Measurements from ENCODE around the gene LIMS2.

The LIMS2 gene

DNA sequence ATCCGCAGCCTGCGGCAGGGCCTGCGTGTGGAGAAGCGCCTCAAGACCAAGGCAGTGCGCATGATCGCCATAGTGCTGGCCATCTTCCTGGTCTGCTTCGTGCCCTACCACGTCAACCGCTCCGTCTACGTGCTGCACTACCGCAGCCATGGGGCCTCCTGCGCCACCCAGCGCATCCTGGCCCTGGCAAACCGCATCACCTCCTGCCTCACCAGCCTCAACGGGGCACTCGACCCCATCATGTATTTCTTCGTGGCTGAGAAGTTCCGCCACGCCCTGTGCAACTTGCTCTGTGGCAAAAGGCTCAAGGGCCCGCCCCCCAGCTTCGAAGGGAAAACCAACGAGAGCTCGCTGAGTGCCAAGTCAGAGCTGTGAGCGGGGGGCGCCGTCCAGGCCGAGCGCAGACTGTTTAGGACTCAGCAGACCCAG is 23.9 kb downstream of the LIMS2 start:
- no peak overlapping the region for H3K9ac ChIP-seq (ENCODE audit: low read length)
- no peak overlapping the region for H2AFZ ChIP-seq (ENCODE audit: low read depth, low read length, severe bottlenecking)
- H3K27ac ChIP-seq (ENCODE audit: low read depth, low read length): no peak overlapping the region
- no peaks in the 10 kb centered on the region for H3K9me3 ChIP-seq (ENCODE audit: insufficient read depth, low read length)
- no peaks in the 10 kb centered on the region for H4K20me1 ChIP-seq (ENCODE audit: low read depth, low read length)
- H3K79me2 ChIP-seq (ENCODE audit: insufficient read depth, low read length): no peaks in the 10 kb centered on the region
- H3K36me3 ChIP-seq (ENCODE audit: low read length): no peaks in the 10 kb centered on the region
- H3K4me2 ChIP-seq (ENCODE audit: low read depth, low read length, poor library complexity, severe bottlenecking): no peak overlapping the region
- H3K27me3 ChIP-seq (ENCODE audit: low read length): no peaks in the 10 kb centered on the region
- no peaks in the 10 kb centered on the region for H3F3A ChIP-seq (ENCODE audit: insufficient read depth)
- no peaks in the 10 kb centered on the region for H3K9me2 ChIP-seq (replicated peaks; ENCODE audit: insufficient read depth, low read length)
- H3K4me3 ChIP-seq (ENCODE audit: insufficient read depth, low read length, poor library complexity, severe bottlenecking): no peak overlapping the region
- no peak for TF ChIP-seq EZH2phosphoT487 (conservative IDR thresholded peaks at IDR 0.05; ENCODE audit: low read length)
- TF ChIP-seq, protein P1, sequence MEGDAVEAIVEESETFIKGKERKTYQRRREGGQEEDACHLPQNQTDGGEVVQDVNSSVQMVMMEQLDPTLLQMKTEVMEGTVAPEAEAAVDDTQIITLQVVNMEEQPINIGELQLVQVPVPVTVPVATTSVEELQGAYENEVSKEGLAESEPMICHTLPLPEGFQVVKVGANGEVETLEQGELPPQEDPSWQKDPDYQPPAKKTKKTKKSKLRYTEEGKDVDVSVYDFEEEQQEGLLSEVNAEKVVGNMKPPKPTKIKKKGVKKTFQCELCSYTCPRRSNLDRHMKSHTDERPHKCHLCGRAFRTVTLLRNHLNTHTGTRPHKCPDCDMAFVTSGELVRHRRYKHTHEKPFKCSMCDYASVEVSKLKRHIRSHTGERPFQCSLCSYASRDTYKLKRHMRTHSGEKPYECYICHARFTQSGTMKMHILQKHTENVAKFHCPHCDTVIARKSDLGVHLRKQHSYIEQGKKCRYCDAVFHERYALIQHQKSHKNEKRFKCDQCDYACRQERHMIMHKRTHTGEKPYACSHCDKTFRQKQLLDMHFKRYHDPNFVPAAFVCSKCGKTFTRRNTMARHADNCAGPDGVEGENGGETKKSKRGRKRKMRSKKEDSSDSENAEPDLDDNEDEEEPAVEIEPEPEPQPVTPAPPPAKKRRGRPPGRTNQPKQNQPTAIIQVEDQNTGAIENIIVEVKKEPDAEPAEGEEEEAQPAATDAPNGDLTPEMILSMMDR (IDR thresholded peaks at IDR 0.05; ENCODE audit: insufficient read depth, low read length, poor library complexity, severe bottlenecking): no peak

DNA sequence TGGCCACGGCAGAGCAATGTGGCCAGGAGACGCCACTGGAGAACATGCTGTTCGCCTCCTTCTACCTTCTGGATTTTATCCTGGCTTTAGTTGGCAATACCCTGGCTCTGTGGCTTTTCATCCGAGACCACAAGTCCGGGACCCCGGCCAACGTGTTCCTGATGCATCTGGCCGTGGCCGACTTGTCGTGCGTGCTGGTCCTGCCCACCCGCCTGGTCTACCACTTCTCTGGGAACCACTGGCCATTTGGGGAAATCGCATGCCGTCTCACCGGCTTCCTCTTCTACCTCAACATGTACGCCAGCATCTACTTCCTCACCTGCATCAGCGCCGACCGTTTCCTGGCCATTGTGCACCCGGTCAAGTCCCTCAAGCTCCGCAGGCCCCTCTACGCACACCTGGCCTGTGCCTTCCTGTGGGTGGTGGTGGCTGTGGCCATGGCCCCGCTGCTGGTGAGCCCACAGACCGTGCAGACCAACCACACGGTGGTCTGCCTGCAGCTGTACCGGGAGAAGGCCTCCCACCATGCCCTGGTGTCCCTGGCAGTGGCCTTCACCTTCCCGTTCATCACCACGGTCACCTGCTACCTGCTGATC is 24.4 kb downstream of the LIMS2 start:
- Histone ChIP-seq H3K4me3 (ENCODE audit: insufficient read depth, low read length, poor library complexity, severe bottlenecking) (no peak overlapping the region), H3K9me2 (replicated peaks; ENCODE audit: insufficient read depth, low read length) (no peaks in the 10 kb centered on the region), H3F3A (ENCODE audit: insufficient read depth) (no peaks in the 10 kb centered on the region), H3K9me3 (ENCODE audit: insufficient read depth, low read length) (no peaks in the 10 kb centered on the region), H3K27me3 (ENCODE audit: low read length) (no peaks in the 10 kb centered on the region), H3K36me3 (ENCODE audit: low read length) (no peaks in the 10 kb centered on the region), H3K27ac (ENCODE audit: low read depth, low read length) (no peak overlapping the region), H3K4me2 (ENCODE audit: low read depth, low read length, poor library complexity, severe bottlenecking) (no peak overlapping the region), H4K20me1 (ENCODE audit: low read depth, low read length) (no peaks in the 10 kb centered on the region), H2AFZ (ENCODE audit: low read depth, low read length, severe bottlenecking) (no peak overlapping the region), H3K79me2 (ENCODE audit: insufficient read depth, low read length) (no peaks in the 10 kb centered on the region), H3K9ac (ENCODE audit: low read length) (no peak overlapping the region)
- no peak for TF ChIP-seq EZH2phosphoT487 (conservative IDR thresholded peaks at IDR 0.05; ENCODE audit: low read length)
- TF ChIP-seq, protein P1 (IDR thresholded peaks at IDR 0.05; ENCODE audit: insufficient read depth, low read length, poor library complexity, severe bottlenecking): no peak

DNA sequence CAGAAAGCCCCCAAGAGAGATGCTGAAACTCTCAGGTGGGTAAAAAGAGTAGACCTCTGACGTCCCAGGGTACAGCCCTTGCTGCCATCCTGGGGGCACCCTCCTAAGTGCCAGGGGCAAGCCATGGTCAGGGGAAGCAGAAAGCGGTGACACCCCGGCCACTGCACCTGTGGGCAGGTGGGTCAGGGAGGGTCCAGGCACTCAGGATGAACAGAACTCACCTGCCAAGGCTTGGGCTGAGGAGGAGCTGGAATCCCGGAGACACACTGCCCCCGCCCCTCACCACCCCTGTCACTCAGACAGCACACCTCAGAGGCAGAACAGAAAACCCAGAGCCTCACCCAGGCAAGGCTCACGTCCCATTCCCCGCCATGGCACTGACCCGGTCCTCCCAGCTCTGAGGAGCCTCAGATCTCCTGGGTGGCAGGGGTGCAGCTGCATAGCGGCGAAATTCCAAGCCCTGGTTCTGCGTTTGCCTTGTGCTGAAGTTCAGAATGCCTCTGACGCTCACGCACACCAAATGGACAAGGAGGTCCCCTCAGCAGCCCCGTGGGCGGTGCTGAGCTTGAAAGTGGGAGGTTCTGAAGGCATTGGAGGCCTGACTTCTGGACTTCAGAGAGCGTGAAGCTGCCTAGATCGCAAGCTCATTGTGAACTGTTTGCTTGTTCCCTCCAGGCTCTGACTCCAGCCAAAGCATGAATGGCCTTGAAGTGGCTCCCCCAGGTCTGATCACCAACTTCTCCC is 25.1 kb downstream of the LIMS2 start:
- H4K20me1 ChIP-seq (ENCODE audit: low read depth, low read length): no peaks in the 10 kb centered on the region
- no peaks in the 10 kb centered on the region for H3K9me2 ChIP-seq (replicated peaks; ENCODE audit: insufficient read depth, low read length)
- H3K36me3 ChIP-seq (ENCODE audit: low read length): no peaks in the 10 kb centered on the region
- no peaks in the 10 kb centered on the region for H3F3A ChIP-seq (ENCODE audit: insufficient read depth)
- no peak overlapping the region for H3K9ac ChIP-seq (ENCODE audit: low read length)
- no peak overlapping the region for H2AFZ ChIP-seq (ENCODE audit: low read depth, low read length, severe bottlenecking)
- H3K27me3 ChIP-seq (ENCODE audit: low read length): no peaks in the 10 kb centered on the region
- H3K4me2 ChIP-seq (ENCODE audit: low read depth, low read length, poor library complexity, severe bottlenecking): no peak overlapping the region
- no peak overlapping the region for H3K27ac ChIP-seq (ENCODE audit: low read depth, low read length)
- no peak for TF ChIP-seq EZH2phosphoT487 (conservative IDR thresholded peaks at IDR 0.05; ENCODE audit: low read length)
- TF ChIP-seq, protein P1 (IDR thresholded peaks at IDR 0.05; ENCODE audit: insufficient read depth, low read length, poor library complexity, severe bottlenecking): peak; percentile 23
- no peak overlapping the region for H3K4me3 ChIP-seq (ENCODE audit: insufficient read depth, low read length, poor library complexity, severe bottlenecking)
- H3K9me3 ChIP-seq (ENCODE audit: insufficient read depth, low read length): no peaks in the 10 kb centered on the region
- no peaks in the 10 kb centered on the region for H3K79me2 ChIP-seq (ENCODE audit: insufficient read depth, low read length)
